ENCODE measurements around the gene DCC. TPM values are rescaled to one million over a fixed set of nuclear protein-coding genes. Genes with fewer than 3 reads are reported as not detected.

Gene DCC
- total RNA-seq, 1 donor from 2014 or later, result 5.6 TPM

- H3K27me3 Mint-ChIP-seq (ENCODE audit: unreplicated experiment), result no peaks in the 10 kb centered on the region
- no peak overlapping the region for H3K4me3 Mint-ChIP-seq (ENCODE audit: unreplicated experiment)
- DNase-seq, result no peak
Measured at GRCh38 chr18:52435301-52435700, 95.3 kb downstream of the DCC start.

GRCh38 chr18:52437161-52437560 lies 97.2 kb downstream of the DCC start:
- Mint-ChIP-seq H3K4me3 (ENCODE audit: unreplicated experiment) (no peak overlapping the region), H3K27me3 (ENCODE audit: unreplicated experiment) (no peaks in the 10 kb centered on the region), H3K27ac (ENCODE audit: unreplicated experiment) (no peak overlapping the region), H3K4me1 (ENCODE audit: low read depth, unreplicated experiment) (peaks cover 13% of the 10 kb centered on the region), H3K36me3 (ENCODE audit: unreplicated experiment) (no peaks in the 10 kb centered on the region), H3K9me3 (ENCODE audit: unreplicated experiment) (no peaks in the 10 kb centered on the region)
- no peak for TF ChIP-seq CTCF (IDR thresholded peaks at IDR 0.05; ENCODE audit: partially characterized antibody, unreplicated experiment)
- DNase-seq, result no peak

More at GRCh38 chr18:52435301-52435700, 95.3 kb downstream of the DCC start:
- H3K9me3 Mint-ChIP-seq (ENCODE audit: unreplicated experiment), result no peaks in the 10 kb centered on the region
- no peak overlapping the region for H3K27ac Mint-ChIP-seq (ENCODE audit: unreplicated experiment)
- no peak for TF ChIP-seq CTCF (IDR thresholded peaks at IDR 0.05; ENCODE audit: partially characterized antibody, unreplicated experiment)
- peaks cover 13% of the 10 kb centered on the region for H3K4me1 Mint-ChIP-seq (ENCODE audit: low read depth, unreplicated experiment)
- no peaks in the 10 kb centered on the region for H3K36me3 Mint-ChIP-seq (ENCODE audit: unreplicated experiment)

GRCh38 chr18:52439457-52439856 lies 99.5 kb downstream of the DCC start:
- TF ChIP-seq CTCF (IDR thresholded peaks at IDR 0.05; ENCODE audit: partially characterized antibody, unreplicated experiment), result no peak
- H3K36me3 Mint-ChIP-seq (ENCODE audit: unreplicated experiment), result no peaks in the 10 kb centered on the region
- no peak for DNase-seq
- H3K4me1 Mint-ChIP-seq (ENCODE audit: low read depth, unreplicated experiment), result peaks cover 13% of the 10 kb centered on the region
- no peak overlapping the region for H3K27ac Mint-ChIP-seq (ENCODE audit: unreplicated experiment)
- no peak overlapping the region for H3K4me3 Mint-ChIP-seq (ENCODE audit: unreplicated experiment)
- H3K9me3 Mint-ChIP-seq (ENCODE audit: unreplicated experiment), result no peaks in the 10 kb centered on the region
- no peaks in the 10 kb centered on the region for H3K27me3 Mint-ChIP-seq (ENCODE audit: unreplicated experiment)

- Mint-ChIP-seq H3K36me3 (ENCODE audit: unreplicated experiment) (no peaks in the 10 kb centered on the region), H3K27ac (ENCODE audit: unreplicated experiment) (no peak overlapping the region)
- TF ChIP-seq CTCF (IDR thresholded peaks at IDR 0.05; ENCODE audit: partially characterized antibody, unreplicated experiment), result no peak
Measured at GRCh38 chr18:52441794-52442193, 101.8 kb downstream of the DCC start.

GRCh38 chr18:52442686-52443085 lies 102.7 kb downstream of the DCC start:
- H3K4me1 Mint-ChIP-seq (ENCODE audit: low read depth, unreplicated experiment), result peaks cover 1% of the 10 kb centered on the region
- H3K9me3 Mint-ChIP-seq (ENCODE audit: unreplicated experiment), result peaks cover 1% of the 10 kb centered on the region
- H3K36me3 Mint-ChIP-seq (ENCODE audit: unreplicated experiment), result no peaks in the 10 kb centered on the region
- no peak overlapping the region for H3K27ac Mint-ChIP-seq (ENCODE audit: unreplicated experiment)
- no peak for TF ChIP-seq CTCF (IDR thresholded peaks at IDR 0.05; ENCODE audit: partially characterized antibody, unreplicated experiment)
- H3K27me3 Mint-ChIP-seq (ENCODE audit: unreplicated experiment), result no peaks in the 10 kb centered on the region
- no peak for DNase-seq
- no peak overlapping the region for H3K4me3 Mint-ChIP-seq (ENCODE audit: unreplicated experiment)

More at GRCh38 chr18:52441794-52442193, 101.8 kb downstream of the DCC start:
- Mint-ChIP-seq H3K9me3 (ENCODE audit: unreplicated experiment) (no peaks in the 10 kb centered on the region), H3K4me3 (ENCODE audit: unreplicated experiment) (no peak overlapping the region), H3K27me3 (ENCODE audit: unreplicated experiment) (no peaks in the 10 kb centered on the region), H3K4me1 (ENCODE audit: low read depth, unreplicated experiment) (peaks cover 9% of the 10 kb centered on the region)
- DNase-seq, result no peak
